GM12801 (cell line): ENCODE results near the gene RERE.

Experiments
- CTCF ChIP-seq: IDR thresholded peaks from one replicate; pipeline ENCODE4 v1.5.1; 2011; ENCODE audit warnings: control low read depth; ENCODE audit not compliant: insufficient read length; ENCODE audit errors: extremely low read depth

Gene RERE

GRCh38 chr1:8497210-8497819 is 320.1 kb downstream of the RERE start:
- TF ChIP-seq CTCF, result no peak

- TF ChIP-seq CTCF, result no peak
Measured at GRCh38 chr1:8496473-8496872, 321.0 kb downstream of the RERE start.

GRCh38 chr1:8495928-8496401 is 321.5 kb downstream of the RERE start:
- TF ChIP-seq CTCF, result no peak

GRCh38 chr1:8494681-8495080 is 322.8 kb downstream of the RERE start:
- no peak for TF ChIP-seq CTCF

- no peak for TF ChIP-seq CTCF
Measured at GRCh38 chr1:8493916-8494540, 323.4 kb downstream of the RERE start.

- no peak for TF ChIP-seq CTCF
Measured at GRCh38 chr1:8487249-8487648, 330.2 kb downstream of the RERE start.

- TF ChIP-seq CTCF, result no peak
Measured at GRCh38 chr1:8486047-8486446, 331.4 kb downstream of the RERE start.
